Measurements from ENCODE around the gene SRF. TPM values are rescaled to one million over a fixed set of nuclear protein-coding genes. Genes with fewer than 3 reads are reported as not detected.

Gene SRF
- total RNA-seq, 2 experiments from 2014 or later = 22.8 to 23.7 TPM

DNA sequence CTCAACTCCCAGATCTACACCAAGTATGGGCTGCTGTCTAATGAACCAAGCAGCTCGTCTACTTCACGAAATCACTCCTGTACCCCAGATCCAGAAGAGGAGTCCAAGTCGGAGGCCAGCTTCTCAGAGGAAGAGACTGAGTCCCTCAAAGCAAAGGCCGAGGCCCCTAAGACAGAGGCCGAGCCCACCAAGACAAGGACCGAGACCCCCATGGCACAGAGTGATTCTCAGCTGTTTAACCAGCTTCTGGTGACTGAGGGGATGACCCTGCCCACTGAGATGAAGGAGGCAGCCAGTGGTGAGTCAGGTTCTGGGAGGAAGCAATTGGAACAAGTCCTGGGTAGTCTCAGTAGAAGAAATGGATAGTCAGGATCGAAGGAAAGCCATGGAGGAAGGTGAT, 16.8 kb downstream of the SRF start:
- Mint-ChIP-seq H3K36me3 (ENCODE audit: low read depth) (peaks cover 65% of the 10 kb centered on the region), H3K4me3 (no peak overlapping the region), H3K4me1 (ENCODE audit: low read depth) (peaks cover 56% of the 10 kb centered on the region), H3K27ac (no peak overlapping the region), H3K9me3 (no peaks in the 10 kb centered on the region), H3K27me3 (no peaks in the 10 kb centered on the region)
- Histone ChIP-seq H3K27me3 (ENCODE audit: control insufficient read depth in 1 of 2, insufficient read depth in 2 of 2, low read length in 2 of 2) (no peaks in the 10 kb centered on the region), H3K9me3 (ENCODE audit: control insufficient read depth in 1 of 2, insufficient read depth in 1 of 2, low read length in 2 of 2) (no peaks in the 10 kb centered on the region), H3K4me1 (ENCODE audit: insufficient read depth, low read length) (peaks cover 39% of the 10 kb centered on the region), H3K4me3 (ENCODE audit: low read length) (no peak overlapping the region), H3K27ac (ENCODE audit: low read depth in 1 of 2, low read length in 2 of 2) (no peak overlapping the region), H3K36me3 (ENCODE audit: insufficient read depth, low read length) (peaks cover 51% of the 10 kb centered on the region)
- DNase-seq (peak in 1 of 14 experiments; percentile 20), ATAC-seq (ENCODE audit: poor library complexity) (no peak)
- CTCF ChIA-PET = no interaction called here
- TF ChIP-seq, protein P1, sequence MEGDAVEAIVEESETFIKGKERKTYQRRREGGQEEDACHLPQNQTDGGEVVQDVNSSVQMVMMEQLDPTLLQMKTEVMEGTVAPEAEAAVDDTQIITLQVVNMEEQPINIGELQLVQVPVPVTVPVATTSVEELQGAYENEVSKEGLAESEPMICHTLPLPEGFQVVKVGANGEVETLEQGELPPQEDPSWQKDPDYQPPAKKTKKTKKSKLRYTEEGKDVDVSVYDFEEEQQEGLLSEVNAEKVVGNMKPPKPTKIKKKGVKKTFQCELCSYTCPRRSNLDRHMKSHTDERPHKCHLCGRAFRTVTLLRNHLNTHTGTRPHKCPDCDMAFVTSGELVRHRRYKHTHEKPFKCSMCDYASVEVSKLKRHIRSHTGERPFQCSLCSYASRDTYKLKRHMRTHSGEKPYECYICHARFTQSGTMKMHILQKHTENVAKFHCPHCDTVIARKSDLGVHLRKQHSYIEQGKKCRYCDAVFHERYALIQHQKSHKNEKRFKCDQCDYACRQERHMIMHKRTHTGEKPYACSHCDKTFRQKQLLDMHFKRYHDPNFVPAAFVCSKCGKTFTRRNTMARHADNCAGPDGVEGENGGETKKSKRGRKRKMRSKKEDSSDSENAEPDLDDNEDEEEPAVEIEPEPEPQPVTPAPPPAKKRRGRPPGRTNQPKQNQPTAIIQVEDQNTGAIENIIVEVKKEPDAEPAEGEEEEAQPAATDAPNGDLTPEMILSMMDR (IDR thresholded peaks at IDR 0.05) = no peak
- POLR2A ChIA-PET = no interaction called here
- intact Hi-C loops (cut with DNase I, micrococcal nuclease) = loop anchor here in 1 of 2 experiments (5.0 kb wide), 1 partner anchor 34 kb away; no protein-coding TSS in a partner anchor

DNA sequence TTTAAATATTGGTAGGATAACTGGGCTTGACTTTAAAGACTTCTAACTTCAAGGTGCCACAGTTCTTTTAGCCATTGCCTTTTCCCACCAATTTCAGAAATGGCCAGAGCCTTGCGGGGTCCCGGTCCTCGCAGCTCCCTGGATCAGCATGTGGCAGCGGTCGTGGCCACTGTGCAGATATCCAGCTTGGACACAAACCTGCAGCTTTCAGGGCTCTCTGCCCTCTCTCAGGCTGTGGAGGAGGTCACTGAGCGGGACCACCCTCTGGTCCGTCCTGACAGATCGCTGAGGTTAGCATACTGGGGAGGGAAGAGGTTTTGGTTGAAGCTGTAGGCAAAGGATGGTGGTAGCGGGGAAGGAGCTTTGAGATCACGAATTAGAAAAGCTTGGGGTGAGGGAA, 17.4 kb downstream of the SRF start:
- H3K36me3 ChIP-seq (ENCODE audit: insufficient read depth, low read length) = peaks cover 57% of the 10 kb centered on the region
- DNase-seq = peak in 1 of 14 experiments; percentile 20
- H3K4me1 Mint-ChIP-seq (ENCODE audit: low read depth) = peaks cover 50% of the 10 kb centered on the region
- H3K4me1 ChIP-seq (ENCODE audit: insufficient read depth, low read length) = peaks cover 35% of the 10 kb centered on the region
- H3K27me3 Mint-ChIP-seq = no peaks in the 10 kb centered on the region
- H3K4me3 ChIP-seq (ENCODE audit: low read length) = no peak overlapping the region
- ChIA-PET POLR2A (no interaction called here), CTCF (no interaction called here)
- ATAC-seq (ENCODE audit: poor library complexity) = no peak
- TF ChIP-seq, protein P1 (IDR thresholded peaks at IDR 0.05) = no peak
- no peak overlapping the region for H3K4me3 Mint-ChIP-seq
- no peaks in the 10 kb centered on the region for H3K9me3 ChIP-seq (ENCODE audit: control insufficient read depth in 1 of 2, insufficient read depth in 1 of 2, low read length in 2 of 2)
- H3K27ac ChIP-seq (ENCODE audit: low read depth in 1 of 2, low read length in 2 of 2) = no peak overlapping the region
- H3K27me3 ChIP-seq (ENCODE audit: control insufficient read depth in 1 of 2, insufficient read depth in 2 of 2, low read length in 2 of 2) = no peaks in the 10 kb centered on the region
- no peak overlapping the region for H3K27ac Mint-ChIP-seq
- H3K36me3 Mint-ChIP-seq (ENCODE audit: low read depth) = peaks cover 69% of the 10 kb centered on the region
- intact Hi-C loops (cut with DNase I, micrococcal nuclease) = loop anchor here in 1 of 2 experiments (5.0 kb wide), 1 partner anchor 34 kb away; no protein-coding TSS in a partner anchor
- no peaks in the 10 kb centered on the region for H3K9me3 Mint-ChIP-seq

DNA sequence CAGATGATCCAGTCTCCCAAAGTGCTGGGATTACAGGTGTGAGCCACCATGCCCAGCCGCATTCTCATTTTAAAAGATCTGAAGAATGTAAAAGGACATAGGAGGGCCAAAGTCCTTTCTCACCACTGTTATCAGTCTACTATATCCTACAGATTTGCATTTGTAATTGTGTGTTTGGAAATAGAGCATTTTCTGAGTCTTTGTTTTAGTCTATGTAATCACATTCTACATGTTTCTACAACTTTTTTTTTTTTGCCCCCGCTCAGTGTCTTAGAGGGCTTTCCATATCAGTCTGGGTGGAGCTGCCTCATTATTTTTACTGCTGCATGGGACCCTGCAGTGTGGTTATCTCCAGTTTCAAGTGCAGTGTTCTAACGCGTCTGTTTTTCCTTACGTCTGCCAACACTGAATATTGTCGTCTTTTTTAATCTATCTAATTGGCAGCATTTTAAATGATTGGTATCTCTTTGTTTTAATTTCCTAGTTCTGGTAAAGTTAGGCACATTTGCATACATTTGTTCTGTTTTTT, 18.8 kb downstream of the SRF start:
- no peak for ATAC-seq (ENCODE audit: poor library complexity)
- H3K27me3 Mint-ChIP-seq = no peaks in the 10 kb centered on the region
- no peak overlapping the region for H3K27ac Mint-ChIP-seq
- H3K27ac ChIP-seq (ENCODE audit: low read depth in 1 of 2, low read length in 2 of 2) = no peak overlapping the region
- TF ChIP-seq, protein P1 (IDR thresholded peaks at IDR 0.05) = no peak
- H3K9me3 Mint-ChIP-seq = no peaks in the 10 kb centered on the region
- peaks cover 20% of the 10 kb centered on the region for H3K4me1 ChIP-seq (ENCODE audit: insufficient read depth, low read length)
- no peaks in the 10 kb centered on the region for H3K27me3 ChIP-seq (ENCODE audit: control insufficient read depth in 1 of 2, insufficient read depth in 2 of 2, low read length in 2 of 2)
- H3K36me3 ChIP-seq (ENCODE audit: insufficient read depth, low read length) = peaks cover 60% of the 10 kb centered on the region
- peaks cover 83% of the 10 kb centered on the region for H3K36me3 Mint-ChIP-seq (ENCODE audit: low read depth)
- no peak overlapping the region for H3K4me3 Mint-ChIP-seq
- ChIA-PET CTCF (interaction anchor here (1.9 kb wide), 1 partner anchor 39 kb away, joined by 5 read pairs; the partner anchor contains the start of gene DNPH1), POLR2A (interaction anchor here (1.0 to 1.2 kb wide), 2 partner anchors 261 to 327 kb away, joined by 3 read pairs; partner anchors contain the start of genes CNPY3, POLR1C and YIPF3)
- no peaks in the 10 kb centered on the region for H3K9me3 ChIP-seq (ENCODE audit: control insufficient read depth in 1 of 2, insufficient read depth in 1 of 2, low read length in 2 of 2)
- H3K4me1 Mint-ChIP-seq (ENCODE audit: low read depth) = peaks cover 36% of the 10 kb centered on the region
- DNase-seq = no peak
- intact Hi-C loops (cut with DNase I, micrococcal nuclease) = loop anchor here in 1 of 2 experiments (5.0 kb wide), 1 partner anchor 32 kb away; no protein-coding TSS in a partner anchor
- H3K4me3 ChIP-seq (ENCODE audit: low read length) = no peak overlapping the region
